ENCODE results near the gene EIF3I.

EIF3I gene

DNA sequence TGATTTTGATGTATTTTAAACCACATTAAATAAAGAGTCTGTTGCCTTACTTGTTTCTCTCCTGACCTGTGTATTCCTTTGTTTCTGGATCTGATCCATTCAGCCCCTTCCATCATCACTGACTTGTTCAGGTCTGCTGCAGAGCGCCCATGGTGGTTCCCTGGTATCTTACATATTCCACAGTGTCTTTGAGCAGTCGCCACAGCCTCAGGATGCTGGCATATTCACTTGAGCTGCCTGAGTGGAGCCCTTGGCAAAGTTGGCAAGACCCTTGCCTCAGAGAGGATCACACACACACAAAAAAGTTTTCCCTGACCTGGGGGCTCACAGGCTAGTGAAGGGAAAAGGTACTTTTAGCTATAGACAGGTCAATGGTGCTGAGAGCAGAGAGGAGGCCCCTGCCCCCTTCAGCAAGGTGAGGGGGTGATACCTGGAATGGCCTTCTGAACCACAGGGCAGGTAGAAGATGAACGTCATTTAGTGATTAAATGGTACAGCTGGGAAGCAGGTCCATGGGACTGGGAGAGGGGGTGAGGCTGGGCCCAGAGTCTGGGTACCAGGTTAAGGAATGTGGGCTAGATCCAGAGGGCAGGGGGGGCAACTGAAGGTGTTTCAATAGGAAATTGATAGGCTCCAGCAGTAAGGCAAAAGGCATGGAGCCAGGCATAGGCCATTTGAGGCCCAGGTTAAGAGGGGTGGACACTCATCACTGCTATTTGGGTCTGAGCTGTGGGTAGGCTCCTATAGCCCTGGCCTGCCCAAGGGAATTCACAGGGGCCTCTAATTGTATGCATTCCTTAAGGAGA lies 23.8 kb upstream of the EIF3I start:
- DNase-seq (ENCODE audit: low spot score): no peak

DNA sequence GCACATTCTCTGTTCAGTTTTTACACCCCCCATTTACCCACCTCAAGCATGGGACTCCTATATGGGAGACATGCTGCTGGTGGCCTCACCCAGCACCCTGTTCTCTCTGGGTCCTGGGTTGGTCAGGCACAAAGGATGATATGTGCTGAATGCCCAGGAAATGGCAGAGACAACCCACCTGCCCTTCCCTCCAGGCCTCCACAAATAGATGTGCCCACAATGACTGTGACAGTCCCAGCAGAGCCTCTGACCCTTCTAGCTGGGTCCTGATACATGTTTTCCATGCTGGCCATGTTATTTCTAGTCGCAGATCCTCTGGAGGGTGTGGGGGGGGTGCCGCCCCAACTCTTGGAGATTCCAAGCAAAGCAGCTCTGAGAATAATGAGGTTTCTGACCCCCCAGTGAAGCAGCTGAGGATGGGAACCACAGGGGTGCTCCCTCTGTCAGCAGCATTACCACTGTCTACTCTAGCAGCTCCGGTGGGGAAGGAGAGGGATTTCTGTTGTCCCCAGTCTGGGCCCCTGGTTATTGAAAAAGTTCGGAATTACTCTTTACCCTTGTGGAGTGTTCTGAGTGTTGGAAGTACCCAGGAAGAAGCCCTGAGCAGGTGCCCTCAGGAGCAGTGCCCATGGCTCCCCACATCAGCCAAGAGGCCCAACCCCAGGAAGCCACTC lies 23.0 kb upstream of the EIF3I start:
- no peak for DNase-seq (ENCODE audit: low spot score)

DNA sequence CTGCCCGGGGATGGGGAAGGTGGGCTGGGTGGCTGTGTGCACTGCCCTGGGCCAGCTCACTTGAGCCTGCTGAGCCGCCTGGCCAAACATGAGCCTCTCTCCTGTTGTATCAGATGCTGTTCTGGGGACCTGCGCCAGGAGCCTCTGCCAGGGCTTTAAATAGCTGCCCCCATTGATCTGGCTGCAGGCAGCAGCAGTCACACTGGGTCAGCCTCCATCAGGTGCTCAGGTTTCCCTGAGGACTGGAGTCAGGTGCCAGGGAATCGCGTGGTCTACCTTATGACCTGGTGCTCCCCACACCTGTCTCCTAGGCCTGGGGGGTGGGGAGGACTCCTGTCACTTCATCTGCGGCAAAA lies 22.5 kb upstream of the EIF3I start:
- DNase-seq (ENCODE audit: low spot score): no peak

DNA sequence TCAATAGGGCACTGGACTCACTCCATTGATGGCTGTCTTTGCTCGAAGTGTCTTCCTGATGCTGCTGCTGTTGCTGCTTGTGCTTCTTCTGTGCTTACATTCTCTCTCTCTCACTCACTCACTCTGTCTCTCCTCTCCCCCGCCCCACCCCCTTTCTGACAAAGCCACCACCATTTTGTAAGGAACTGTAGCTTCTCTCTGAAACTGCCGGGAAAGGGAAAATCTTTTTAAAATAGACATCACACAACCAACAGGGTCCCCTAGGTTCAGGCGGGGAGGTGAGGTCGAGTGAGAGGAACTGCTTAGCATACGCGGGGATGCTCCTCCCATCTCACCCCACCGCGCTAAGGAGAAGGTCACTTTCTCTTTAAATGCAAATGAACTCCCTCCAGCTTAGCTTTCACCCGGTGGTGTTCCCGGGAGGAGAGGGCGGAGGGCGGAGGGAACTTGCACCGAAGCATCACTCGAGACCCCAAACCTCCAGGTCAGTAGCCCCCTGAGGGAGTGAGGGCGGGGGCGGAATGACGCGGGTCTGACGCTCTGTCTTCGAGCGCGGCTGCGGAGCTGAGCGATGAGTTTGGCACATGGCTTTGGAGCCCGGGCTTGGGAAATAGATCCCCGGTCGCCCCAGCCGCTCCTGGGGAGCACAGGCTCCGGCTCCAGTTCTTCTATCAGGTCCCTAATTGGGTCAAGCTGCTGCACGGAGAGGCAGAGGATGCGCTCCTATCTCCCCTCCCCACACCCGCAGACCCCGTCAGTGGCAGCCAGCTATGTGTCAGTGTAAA lies 21.8 kb upstream of the EIF3I start, which contains the start of gene CCDC28B:
CCDC28B (plus strand) TSS at position 370 of the 785 bp plus-strand sequence. CDS start 1,341 bp downstream, outside the sequence.
- peak; percentile 46 for DNase-seq (ENCODE audit: low spot score)

DNA sequence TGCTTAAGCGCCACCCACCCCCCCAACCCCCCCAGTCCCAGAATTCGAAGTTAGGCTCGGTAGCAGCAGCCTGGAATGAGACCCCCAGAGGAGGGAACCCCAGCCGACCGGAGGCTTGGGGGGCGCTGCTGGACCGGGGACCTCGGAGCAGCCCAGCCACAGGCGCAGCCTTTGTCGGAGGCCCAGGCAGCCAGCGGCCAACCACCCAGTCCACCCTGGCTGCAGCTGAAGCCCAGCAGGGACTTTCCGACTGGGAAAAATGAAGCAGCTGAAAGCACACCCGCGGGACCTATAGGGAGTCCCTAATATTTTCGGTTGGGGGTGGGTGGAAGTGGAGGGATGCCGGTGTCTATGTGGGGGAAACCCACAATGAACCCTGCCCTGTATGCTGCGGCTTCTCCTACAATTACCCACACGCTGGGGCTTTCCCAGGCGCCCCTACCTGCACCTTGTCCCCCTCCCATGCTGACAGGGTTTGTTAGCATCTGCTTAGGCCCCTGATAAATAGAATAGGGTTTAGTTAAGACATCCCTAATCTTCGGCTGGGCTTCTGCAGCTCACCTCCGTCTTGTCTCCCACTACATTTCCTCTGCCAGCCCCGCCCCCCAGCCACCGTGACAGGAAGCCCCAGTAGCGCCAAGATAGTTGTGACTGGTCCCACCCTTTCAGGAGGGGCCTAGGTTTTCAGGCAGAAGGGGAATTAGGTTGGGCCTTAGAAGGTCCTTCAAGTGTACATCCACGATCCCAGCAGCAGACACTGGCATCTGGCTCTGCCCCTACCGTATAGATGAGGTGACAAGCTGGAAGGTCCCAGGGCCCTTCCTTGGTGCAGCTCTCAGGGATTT lies 21.0 kb upstream of the EIF3I start:
- peak; percentile 72 for DNase-seq (ENCODE audit: low spot score)

DNA sequence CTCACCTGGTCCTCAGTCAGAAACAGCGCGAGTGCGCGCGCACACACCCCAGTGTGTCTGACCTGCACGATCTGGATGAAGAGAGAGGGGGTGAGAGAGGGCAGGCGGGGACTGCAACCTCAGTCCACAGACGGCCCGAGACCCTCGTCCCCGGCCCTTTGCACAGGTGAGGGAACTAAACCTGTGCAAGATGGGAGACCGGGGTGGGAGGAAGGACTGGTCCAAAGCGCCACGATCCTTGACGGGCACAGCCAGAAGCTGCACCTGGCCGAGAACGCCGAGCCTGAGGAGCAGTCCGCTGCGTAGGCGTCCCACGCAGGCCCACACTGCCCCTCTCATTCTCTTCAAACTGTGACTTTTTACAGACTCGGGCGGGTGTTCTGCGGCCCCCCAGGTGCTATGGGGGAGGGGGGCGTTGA lies 17.3 kb upstream of the EIF3I start:
- no peak for DNase-seq (ENCODE audit: low spot score)

DNA sequence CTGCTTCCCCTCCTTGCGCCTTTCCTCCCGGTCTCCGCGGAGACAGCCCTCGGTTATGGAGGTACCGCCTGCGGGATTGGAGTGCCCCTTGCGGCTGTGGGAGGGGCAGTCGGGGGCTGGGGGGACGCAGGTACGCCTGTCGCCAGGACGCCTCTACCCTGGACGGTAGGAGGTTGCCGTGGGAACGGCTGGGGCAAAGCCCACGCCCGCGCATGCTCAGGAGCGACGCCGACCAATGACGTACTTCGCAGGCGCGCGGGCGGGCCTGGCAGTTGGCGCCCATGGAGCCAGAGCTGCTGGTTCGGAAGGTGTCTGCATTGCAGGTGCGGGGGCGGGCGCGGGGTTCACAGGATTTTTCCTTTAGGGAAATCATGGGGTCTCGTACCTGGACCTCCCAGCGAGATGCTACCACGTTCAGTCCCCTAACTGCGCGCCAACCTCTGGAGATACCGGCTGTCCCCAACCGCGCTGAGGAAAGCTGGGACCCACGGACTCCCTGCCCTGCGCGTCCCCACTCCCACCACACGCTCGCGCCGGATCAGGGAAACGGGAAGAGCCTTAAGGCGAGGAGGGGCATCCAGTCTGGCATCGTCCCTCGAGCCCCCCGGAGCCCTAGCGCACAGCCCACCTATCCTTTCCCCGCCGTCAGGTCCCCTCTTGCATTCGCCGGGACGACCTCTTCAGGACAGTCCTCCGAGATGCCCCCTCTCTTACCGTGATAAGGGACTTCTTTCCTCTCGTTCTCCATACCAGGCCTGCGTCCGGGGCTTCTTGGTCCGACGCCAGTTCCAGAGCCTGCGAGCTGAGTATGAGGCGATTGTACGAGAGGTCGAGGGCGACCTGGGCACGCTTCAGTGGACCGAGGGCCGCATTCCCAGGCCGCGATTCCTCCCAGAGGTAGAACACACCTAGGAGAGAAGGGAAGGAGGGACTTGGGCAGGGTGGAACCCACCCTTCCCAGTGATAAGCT lies 16.5 kb upstream of the EIF3I start, which contains the start of gene IQCC:
IQCC (plus strand) TSS at position 271 of the 970 bp plus-strand sequence; CDS start at position 282, 11 bp downstream.
- DNase-seq (ENCODE audit: low spot score): peak; percentile 83

DNA sequence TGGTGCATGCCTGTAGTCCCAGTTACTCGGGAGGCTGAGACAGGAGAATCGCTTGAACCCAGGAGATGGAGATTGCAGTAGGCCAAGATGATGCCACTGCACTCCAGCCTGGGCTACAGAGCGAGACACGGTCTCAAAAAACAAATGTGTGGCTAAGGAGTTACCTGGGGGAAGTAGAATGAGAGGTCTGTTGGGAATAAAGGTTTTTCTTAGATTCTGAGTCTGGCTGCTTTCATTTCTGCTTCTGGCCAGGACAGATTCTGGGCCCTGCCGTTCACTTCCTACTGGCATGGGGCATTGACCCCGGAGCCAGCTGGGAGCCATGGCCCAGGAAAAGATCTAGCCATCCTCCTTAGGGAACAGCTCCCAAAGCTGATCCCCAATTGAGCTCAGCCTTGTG lies 13.7 kb upstream of the EIF3I start:
- DNase-seq (ENCODE audit: low spot score): no peak

DNA sequence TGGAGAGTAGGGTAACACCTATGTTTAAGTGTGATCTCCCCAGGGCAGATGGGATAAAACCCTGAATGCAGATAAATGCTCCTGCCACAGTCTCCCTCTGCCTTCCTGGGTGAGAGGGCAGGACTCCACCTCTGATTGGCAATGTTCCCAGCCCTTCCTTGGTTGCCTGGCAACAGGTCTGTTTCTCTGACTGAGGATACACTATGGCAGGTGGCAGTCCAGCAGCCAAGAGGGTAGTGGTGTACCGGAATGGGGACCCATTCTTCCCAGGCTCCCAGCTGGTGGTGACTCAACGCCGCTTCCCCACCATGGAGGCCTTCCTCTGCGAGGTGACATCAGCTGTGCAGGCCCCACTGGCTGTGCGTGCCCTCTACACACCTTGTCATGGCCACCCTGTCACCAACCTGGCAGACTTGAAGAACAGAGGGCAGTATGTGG lies 13.3 kb upstream of the EIF3I start, which contains the start of gene DCDC2B:
DCDC2B (plus strand) TSS at position 199 of the 438 bp plus-strand sequence; CDS start at position 204, 5 bp downstream.
- no peak for DNase-seq (ENCODE audit: low spot score)

DNA sequence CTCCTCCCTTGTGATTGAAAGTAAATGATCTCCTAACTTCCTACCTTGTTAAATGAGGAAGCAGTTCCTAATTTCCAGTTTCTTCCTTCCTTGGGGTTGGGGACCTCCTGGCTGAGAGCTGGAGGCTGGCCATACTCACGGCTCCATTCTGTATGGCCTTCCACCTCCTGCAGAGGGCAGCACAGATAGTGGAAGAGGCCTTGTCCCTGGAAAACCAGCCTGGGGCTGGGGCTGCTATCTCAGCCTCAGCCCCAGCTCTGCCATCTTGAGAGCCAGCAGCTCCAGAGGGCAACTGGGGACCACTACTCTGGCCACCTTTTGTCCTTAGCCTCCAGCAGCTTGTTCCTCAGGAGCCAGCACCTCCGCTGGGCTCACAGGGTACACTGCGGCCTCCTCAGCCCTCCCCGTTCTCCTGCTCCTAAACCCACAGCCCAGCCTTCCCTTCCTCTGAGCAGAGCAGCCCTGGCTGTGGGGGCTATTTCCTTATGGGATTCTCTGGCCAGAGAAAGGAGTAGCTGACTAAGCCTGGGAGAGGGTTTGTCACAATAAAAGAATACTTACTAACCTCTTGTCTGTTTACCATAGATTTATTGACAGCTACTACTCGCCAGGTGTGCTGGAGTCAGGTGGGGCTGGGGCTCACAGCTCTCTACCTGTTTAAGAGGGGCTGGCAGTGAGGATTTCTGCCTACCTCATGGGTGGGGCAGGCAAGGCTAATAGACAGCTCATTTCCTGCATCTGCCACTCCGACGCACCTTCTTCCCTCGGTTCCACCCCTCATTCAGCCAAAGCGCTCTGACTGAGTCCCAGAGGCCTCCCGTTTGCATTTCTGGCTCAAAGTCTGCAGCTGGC lies 6.4 kb upstream of the EIF3I start:
- peak; percentile 59 for DNase-seq (ENCODE audit: low spot score)

DNA sequence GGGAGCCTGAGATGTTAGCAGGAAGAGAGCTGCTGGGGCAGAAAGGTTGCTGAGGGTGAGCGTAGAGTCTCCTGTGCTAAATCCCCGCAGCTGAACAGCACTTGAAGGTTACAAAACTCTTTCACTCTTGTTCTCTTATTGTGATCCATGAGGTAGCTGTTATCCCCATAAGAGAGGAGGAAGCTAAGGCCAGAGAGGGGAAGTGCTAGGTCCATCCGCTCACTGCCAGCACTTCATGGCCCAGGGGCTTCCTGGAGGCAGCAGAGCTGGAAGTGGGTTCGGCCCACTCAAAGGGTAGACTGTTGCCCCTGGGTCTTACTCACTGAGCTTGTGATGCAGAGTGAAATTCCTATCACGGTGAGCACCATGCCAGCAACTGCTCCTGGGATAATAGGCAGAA lies 5.6 kb upstream of the EIF3I start:
- DNase-seq (ENCODE audit: low spot score): no peak

DNA sequence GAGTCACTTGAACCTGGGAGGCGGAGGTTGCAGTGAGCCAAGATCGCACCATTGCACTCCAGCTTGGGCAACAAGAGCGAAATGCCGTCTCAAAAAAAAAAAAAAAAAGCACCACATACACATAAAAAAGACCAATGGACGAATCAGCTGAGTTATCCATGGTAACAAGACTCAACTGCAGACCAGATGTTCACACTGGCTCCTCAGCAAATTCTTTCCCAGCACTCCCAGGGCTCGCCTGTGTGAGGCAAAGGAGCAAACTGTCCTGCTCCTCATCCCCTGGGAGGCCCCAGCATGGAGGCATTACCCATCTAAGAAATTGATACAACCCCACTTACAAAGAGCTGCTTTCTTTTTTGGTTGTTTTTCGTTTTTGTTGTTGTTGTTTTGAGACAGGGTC lies 3.2 kb upstream of the EIF3I start:
- DNase-seq (ENCODE audit: low spot score): no peak

DNA sequence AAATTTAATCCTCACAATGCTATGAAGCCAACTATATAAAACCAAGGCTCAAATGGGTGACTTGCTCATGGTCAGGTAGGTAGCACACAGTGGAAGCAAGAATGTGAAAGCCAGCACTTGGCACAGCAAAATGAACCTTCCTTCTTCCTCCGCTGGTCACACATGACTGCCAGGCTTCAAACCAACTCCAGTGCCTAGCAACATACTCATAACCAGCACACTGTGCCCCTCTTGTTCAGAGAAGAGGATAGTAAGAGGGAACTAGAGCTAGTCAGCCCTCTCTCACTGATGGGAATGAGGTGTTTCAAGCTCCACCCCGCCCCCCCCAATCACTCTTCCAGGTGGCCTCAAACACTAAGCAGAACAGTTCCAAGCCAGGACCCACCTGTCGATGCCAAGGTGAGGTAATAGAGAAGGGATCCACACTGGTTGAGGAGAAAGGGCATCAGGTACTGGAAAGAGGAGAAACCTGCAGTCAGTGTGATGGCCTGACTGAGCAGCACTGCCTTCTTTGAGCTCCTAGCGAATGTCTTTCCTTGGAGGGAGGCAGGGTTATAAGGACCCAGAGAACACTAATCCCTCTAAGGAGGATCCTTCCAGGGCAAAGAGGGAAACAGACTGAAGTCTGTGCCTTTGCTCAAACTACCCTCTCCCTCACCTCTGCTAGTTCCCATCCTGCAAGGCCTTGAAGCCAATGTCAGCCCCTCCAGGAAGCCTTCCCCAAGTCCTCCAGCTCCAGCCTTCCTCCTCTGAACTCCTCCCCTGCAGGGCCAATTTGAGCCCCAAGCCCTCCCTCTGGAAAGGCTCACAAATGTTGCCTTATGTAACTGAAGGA lies 1.2 kb upstream of the EIF3I start:
- no peak for DNase-seq (ENCODE audit: low spot score)

DNA sequence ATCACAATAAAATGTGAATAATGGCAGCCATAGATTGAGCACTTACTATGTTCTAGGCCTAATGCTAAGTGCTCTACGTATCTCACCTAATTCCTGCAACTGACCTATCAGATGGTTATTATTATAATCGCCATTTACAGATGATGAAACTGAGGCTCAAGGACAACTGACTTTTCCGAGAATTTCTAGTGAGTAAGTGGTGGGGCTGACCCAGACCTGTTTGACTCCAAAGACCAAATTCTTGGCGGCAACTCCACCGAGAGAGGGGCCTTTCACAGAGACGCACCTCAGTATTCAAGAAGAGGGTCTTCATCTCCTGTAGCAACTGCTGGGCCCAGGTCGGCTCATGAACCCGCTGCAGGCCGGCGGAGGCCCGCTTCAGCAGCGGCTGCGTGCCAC lies 627 bp upstream of the EIF3I start:
- no peak for DNase-seq (ENCODE audit: low spot score)

DNA sequence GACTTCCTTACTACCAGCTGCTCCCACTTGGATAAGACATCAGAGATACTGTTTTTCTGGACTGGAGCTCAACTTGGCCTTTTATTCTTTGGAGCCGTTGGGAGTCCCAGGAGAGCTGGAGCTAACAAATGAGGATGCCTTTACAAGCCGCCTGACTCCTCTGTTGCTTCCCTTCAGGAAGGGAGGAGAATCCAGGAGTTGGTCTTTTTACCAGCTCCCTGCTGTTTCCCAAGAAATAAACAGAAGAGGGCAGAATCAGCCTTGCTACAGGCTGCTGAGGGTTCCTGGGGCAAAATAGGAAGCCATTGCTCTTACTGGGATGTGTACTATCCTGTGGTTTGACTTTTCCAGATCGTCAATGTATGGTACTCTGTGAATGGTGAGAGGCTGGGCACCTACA lies 1.5 kb downstream of the EIF3I start:
- DNase-seq (ENCODE audit: low spot score): no peak

DNA sequence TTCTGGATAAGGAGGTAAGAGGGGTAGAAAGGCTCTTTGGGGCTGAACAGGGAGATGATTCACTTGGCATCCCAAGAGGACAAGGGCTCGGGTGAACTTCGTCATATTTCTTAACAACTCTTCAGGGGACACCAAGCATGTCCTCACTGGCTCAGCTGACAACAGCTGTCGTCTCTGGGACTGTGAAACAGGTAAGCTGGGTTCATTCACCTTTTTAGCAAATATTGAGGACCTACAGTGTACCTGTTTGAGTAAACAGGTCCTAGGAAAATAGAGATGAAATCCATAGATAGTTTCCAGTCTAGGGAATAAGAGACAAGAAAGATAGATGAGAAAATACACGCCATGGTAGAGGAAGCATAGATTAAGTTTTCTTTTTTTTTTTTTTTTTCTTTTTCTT lies 2.1 kb downstream of the EIF3I start:
- no peak for DNase-seq (ENCODE audit: low spot score)

DNA sequence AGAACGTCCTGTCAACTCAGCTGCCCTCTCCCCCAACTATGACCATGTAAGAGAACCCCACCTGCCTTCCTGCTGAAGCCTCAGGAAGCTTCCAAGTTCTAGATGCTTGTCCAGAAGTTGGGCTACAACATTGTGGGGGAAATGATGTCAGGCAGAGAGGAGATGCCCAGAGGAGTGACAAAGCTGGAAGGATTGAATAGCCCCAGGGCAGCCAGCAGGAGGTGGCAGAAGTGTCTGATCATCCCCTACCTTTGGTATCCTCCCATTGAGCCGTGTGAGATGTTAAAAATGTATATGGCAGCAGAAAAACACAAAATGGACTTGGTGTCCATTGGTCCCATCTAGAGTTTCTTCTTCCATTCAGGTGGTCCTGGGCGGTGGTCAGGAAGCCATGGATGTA lies 6.6 kb downstream of the EIF3I start:
- no peak for DNase-seq (ENCODE audit: low spot score)

DNA sequence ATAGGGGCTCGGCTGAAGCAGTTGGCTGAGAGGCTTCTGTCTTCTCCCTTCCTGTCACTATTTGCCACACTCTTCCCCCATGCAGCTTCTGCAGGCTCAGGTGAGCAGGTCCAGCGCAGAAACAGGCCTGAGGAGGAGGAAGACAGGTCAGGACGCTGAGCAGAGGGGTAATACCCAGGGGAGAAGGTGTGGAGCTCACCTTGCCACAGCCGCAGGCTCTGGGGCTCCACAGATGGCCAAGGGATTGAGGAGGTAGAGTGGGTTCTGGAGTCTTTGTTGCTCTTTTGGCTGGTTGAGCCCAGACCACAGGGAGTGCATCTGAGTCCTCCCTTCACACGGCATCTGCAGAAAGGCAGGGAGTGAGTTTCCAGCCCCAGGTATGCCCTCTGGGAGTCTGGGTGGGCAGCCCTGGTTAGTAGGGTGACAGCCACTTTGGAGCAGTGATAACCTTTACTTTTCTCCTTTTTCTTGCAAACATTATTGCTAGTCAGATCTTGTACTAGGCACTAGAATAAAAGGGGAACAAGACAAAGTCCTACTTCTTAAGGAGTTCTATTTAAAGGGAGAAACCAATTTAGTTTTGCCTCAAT lies 9.7 kb downstream of the EIF3I start:
- no peak for DNase-seq (ENCODE audit: low spot score)
